Panc1 (cell line): ENCODE measurements around the gene STK16.

Experiments
- SIN3A ChIP-seq: IDR thresholded peaks from 2 replicates; pipeline ENCODE4 v1.6.1; 2012; ENCODE audit warnings: low read depth, mild to moderate bottlenecking, low read length, moderate library complexity, borderline replicate concordance; ENCODE audit not compliant: insufficient read depth
- TCF7L2 ChIP-seq: IDR thresholded peaks from 2 replicates; pipeline ENCODE4 v1.6.1; 2011; ENCODE audit warnings: mild to moderate bottlenecking, low read depth, low read length, inconsistent platforms
- TF ChIP-seq, protein P1 (sequence below): fragments of 450-650 bp; IDR thresholded peaks from 2 replicates; pipeline ENCODE4 v1.5.1; 2017; ENCODE audit warnings: mild to moderate bottlenecking

DNA sequence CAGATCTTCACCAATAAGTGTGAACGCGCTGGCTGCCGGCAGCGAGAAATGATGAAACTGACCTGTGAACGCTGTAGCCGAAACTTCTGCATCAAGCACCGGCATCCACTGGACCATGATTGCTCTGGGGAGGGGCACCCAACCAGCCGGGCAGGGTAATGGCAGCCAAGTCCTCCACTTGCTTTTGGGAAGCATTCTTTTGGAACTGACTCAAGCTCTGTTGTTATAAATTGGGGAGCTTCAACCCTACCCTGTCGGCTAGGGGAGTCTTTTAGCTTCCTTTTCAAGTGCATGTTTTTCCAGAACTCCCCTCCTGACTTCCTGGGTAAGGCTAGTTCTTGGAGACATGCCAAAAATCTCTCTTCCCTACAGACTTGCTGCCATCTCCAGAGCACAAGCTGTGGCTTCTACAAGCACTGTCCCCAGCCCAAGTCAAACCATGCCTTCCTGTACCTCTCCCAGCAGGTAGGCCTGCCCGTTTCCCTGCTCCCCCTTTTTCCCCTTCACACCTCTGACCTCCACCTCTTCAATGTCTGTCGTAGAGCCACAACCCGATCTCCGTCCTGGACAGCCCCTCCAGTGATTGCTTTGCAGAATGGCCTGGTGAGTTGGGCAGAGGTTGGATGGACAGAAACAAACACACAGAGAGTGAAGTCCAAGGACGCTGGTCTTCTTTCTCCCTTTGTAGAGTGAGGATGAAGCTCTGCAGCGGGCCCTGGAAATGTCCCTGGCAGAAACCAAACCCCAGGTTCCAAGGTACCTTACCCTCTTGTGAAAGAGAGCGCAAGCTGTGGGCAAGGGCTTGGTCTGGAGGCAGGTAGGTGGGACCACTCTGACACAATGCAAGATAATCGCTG is 37.2 kb upstream of the STK16 start:
- TF ChIP-seq, protein P1, sequence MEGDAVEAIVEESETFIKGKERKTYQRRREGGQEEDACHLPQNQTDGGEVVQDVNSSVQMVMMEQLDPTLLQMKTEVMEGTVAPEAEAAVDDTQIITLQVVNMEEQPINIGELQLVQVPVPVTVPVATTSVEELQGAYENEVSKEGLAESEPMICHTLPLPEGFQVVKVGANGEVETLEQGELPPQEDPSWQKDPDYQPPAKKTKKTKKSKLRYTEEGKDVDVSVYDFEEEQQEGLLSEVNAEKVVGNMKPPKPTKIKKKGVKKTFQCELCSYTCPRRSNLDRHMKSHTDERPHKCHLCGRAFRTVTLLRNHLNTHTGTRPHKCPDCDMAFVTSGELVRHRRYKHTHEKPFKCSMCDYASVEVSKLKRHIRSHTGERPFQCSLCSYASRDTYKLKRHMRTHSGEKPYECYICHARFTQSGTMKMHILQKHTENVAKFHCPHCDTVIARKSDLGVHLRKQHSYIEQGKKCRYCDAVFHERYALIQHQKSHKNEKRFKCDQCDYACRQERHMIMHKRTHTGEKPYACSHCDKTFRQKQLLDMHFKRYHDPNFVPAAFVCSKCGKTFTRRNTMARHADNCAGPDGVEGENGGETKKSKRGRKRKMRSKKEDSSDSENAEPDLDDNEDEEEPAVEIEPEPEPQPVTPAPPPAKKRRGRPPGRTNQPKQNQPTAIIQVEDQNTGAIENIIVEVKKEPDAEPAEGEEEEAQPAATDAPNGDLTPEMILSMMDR: no peak
- TF ChIP-seq SIN3A: no peak
- no peak for TF ChIP-seq TCF7L2
